NCI-H460 (cell line): Measurements from ENCODE around the gene MDM2. TPM values are rescaled to one million over a fixed set of nuclear protein-coding genes. Genes with fewer than 3 reads are reported as not detected.
"Not testable (repeated sequence)": the region's sequence is repeated elsewhere in the genome, so short reads cannot be mapped to it uniquely, and the experiment has no call there.

Experiments used
- DNase-seq: peaks from one replicate; pipeline ENCODE4 v3.0.0-alpha.2; 2016; ENCODE audit warnings: low read depth; ENCODE audit errors: extremely low read depth
- total RNA-seq: library from RNA; depleted of rRNA; stranded (reverse); fragments of >200 nt; shearing (Covaris generic); gene quantifications from 2 replicates; pipeline ENCODE4 v1.2.3, GENCODE V29; 2014

The MDM2 gene
- total RNA-seq, 1 experiment from 2014 or later: 190 TPM

DNA sequence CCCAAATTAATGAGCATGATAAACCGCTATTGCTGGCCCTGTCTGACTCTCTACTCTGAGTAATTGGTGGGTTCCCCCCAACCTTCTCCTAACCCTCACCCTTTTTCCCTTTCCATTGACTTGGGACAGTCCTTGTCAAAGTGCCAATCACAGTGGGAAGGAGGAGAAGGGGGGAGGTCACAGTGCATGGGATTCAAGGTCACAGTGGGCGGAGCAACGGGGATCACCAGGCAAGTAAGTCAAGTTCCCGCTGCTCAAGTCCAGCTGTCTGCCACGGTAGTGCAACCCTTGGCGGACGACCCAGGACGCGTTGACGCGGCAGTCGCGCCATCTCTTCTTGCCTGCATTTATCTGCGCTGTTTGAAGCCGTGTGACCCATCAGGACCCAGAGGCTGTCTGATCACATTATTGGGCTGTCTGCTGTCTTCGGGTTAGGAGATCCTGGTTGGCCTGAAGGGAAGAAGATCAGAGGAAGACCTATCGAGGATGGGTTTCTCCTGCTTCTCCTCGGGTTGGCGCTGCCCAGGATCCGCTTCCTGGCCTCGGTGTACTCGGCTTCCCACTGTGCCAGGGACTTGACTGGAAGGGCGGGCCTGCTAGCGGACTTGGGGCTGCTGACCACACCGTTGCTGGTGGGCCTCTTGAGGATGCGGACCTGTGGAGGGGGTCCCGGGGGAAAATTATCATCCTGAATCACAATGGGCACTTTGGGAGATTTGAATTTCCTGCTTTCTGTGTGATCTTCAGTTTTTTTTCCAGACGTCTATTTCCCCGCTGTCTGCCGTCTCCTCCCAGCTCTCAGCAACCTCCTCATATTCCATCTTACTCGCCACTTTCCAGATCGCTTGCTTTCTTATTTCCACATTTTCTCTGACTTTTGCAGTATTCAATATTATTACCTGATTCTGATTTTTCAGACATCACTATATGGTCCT lies 3.1 kb upstream of the MDM2 start:
- DNase-seq: no peak

DNA sequence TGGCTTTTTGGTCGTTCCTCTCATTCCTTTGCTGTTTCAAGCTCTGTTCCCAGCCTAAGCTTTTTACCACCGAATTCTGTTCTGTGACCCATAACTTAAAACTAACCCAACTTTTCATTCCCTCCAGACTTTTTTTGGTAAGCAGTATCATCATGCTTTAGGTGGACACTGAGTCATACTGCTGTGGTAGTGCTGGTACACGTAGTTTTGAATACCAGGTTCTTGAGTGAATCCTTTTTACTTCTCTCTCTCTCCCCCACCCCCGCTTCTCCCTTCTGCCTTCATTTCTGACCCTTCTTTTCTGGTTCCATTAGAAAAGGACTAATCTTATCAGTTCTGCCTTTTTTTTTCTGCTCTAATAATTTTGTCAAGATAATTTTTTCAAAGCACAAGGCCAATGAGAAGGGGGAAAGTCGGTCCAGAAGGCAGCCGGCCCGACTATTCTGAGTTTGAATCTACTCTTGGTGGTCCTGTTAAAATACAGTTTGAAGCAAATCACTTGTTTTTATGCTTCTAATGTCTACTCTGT lies 2.3 kb upstream of the MDM2 start:
- DNase-seq: no peak

DNA sequence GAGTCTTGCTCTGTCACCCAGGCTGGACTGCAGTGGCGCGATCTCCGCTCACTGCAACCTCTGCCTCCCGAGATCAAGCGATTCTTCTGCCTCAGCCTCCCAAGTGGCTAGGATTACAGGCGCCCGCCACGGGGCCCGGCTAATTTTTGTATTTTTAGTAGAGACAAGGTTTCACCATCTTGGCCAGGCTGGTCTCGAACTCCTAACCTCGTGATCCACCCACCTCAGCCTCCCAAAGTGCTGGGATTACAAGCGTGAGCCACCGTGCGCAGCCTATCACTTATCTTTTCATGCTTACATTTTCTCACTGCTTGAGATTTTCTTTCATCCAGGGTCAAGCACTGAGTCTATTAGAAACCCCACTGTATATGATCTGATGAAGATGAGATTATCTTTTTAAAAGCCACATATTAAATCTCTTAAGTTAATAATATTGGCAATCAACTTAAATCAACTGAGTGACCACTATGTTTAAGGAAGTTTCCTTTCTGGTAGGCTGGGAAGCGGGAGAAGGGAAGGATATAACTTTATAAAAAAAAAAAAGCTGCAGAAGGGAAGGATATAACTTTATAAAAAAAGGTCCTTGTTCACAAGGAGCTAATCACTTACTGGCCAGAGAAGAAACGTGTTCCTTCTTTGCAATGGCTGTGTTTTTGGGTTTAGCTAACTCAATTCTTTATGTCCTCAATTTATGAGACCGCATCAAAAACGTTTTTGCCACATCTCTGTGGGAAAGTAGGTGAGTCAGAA lies 1.3 kb upstream of the MDM2 start:
- no peak for DNase-seq

DNA sequence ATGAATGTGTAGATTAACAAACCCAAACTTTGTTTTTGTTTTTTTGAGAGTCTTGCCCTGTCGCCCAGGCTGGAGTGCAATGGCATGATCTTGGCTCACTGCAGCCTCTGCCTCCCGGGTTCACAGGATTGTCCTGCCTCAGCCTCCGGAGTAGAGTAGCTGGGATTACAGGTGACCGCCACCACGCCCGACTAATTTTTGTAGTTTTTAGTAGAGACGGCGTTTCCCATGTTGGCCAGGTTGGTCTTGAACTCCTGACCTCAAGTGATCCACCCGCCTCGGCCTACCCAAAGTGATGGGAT lies 752 bp upstream of the MDM2 start:
- not testable (repeated sequence) for DNase-seq

DNA sequence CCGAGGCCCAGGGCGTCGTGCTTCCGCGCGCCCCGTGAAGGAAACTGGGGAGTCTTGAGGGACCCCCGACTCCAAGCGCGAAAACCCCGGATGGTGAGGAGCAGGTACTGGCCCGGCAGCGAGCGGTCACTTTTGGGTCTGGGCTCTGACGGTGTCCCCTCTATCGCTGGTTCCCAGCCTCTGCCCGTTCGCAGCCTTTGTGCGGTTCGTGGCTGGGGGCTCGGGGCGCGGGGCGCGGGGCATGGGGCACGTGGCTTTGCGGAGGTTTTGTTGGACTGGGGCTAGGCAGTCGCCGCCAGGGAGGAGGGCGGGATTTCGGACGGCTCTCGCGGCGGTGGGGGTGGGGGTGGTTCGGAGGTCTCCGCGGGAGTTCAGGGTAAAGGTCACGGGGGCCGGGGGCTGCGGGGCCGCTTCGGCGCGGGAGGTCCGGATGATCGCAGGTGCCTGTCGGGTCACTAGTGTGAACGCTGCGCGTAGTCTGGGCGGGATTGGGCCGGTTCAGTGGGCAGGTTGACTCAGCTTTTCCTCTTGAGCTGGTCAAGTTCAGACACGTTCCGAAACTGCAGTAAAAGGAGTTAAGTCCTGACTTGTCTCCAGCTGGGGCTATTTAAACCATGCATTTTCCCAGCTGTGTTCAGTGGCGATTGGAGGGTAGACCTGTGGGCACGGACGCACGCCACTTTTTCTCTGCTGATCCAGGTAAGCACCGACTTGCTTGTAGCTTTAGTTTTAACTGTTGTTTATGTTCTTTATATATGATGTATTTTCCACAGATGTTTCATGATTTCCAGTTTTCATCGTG lies 612 bp downstream of the MDM2 start:
- peak; percentile 81 for DNase-seq

DNA sequence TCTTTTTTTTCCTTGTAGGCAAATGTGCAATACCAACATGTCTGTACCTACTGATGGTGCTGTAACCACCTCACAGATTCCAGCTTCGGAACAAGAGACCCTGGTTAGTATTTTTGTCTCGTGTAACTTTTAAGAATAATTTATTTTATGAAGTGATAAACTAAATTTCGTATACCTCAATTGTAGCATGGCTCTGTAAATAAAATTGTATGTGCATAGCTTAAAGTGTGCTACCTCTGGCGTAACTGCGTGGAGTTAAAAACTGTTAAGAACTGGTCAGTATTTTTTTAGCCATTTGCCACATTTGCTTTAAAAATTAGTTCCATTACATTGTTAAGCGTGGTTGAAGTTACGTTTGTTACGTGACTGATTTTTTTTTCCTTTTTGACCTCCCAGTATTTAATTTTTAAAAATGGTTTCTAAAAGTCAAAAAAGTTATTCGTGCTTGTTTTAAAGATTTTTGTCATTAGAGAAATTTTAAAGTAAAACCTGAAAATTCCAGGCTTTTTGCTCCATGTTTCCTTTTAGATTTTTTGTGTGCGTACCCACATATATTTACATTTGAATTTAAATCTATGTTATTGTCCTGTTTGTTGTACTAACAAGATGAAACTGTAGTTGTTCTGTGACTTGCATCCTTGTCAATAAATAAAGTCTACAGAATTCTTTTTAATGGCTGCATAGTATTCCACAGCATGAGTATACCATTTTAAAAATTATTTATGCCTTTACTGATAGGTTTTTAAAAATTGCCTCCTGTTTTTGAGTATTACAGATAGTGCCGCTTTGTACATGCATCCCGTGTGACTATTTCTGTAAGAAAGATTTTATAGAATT lies 1.4 kb downstream of the MDM2 start:
- no peak for DNase-seq

DNA sequence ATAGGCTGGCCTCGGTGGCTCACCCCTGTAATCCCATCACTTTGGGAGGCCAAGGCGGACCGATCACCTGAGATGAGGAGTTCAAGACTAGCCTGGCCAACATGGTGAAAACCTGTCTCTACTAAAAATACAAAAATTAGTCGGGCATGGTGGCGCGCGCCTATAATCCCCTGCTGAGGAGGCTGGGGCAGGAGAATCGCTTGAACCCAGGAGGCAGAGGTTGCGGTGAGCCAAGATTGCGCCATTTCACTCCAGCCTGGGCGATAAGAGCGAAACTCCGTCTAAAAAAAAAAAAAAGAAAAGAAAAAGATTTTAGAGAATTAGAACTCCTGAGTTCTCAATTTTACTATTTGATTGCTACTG lies 2.0 kb downstream of the MDM2 start:
- DNase-seq: not testable (repeated sequence)

DNA sequence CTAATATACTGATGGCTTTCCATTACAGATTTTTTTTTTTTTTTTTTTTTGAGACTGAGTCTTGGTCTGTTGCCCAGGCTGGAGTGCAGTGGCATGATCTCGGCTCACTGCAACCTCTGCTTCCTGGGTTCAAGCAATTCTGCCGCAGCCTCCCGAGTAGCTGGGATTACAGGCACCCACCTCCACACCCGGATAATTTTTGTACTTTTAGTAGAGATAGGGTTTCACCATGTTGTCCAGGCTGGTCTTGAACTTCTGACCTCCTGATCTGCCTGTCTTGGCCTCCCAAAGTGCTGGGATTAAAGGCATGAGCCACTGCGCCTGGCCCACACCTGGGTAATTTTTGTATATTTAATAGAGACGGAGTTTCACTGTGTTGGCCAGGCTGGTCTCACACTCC lies 3.6 kb downstream of the MDM2 start:
- not testable (repeated sequence) for DNase-seq

DNA sequence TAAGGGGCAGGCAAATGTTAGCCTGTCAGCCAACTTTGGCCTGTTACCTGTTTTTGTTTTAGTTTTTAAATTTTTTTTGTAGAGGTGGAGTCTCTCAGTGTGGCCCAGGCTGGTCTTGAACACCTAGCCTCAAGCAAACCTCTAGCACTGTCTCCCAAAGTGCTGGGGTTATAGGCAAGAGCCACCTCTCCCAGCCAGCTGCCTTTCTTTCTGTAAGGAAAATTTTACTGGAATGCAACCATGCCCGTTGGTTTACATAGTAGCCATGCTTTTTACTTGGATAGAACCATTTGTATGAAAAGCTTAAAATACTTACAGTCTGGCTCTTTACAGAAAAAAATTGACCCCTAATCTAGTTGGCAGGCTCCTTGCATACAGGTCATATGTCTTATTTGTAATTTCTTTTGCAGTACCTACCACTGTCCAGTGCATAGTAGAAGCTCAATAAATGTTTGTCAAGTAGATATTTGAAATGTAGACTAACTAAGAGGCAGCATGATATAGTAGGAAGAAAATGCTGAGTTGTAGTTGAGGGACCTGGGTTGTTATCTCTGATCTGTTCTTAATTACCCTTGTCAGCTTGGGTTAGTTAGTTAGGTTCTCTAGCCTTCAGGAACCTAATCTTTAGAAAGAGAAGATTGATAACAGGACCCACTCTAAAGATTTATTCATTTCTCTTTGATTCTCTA lies 4.7 kb downstream of the MDM2 start:
- no peak for DNase-seq

DNA sequence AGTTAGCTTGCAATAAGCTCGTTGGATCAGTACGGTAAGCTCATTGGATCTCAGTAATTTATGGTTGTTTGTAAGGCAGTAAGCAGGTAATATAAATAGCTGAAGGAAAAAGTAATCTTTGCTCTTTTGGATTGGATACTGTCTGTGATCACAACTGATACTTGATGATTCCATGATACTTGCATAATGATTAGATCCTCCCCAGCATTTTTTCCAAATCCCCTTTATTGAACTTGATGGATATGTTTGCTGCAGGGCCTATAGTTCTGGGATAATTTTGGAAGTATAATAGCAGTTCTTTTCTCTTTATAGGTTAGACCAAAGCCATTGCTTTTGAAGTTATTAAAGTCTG lies 5.2 kb downstream of the MDM2 start:
- no peak for DNase-seq

DNA sequence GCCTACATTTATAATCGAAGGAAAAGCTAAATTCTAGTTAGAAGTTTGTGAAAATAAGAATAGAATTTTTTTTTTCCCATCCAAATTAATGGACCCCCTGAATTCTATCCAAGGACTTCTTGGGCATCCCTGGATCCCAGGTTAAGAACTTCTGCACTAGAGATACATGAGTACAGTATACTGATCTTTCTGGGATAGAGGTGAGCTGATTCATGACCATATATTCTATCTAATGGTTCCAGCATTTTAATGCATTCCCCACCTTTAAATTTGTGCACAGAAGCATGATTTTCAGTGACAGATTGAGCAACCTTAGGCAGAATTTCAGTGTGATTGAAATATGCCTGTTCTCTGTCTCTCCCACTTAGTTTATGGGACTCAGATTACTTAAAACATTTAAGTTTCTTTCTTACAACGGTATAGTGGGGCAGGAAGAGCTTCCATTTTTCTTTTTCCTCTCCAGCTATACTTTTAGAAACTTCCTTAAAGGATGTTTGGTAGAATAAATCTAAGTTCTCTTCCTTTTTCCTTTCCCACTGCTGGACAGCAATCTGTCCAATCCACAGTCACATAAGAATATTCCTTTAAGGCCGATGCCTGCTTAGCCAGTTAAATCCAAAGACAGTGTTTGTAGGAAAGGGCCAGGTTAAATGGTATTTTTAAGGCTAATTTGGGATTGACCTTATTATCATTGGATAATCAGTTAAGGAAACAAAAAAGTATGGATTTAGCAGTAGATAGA lies 6.7 kb downstream of the MDM2 start:
- no peak for DNase-seq

DNA sequence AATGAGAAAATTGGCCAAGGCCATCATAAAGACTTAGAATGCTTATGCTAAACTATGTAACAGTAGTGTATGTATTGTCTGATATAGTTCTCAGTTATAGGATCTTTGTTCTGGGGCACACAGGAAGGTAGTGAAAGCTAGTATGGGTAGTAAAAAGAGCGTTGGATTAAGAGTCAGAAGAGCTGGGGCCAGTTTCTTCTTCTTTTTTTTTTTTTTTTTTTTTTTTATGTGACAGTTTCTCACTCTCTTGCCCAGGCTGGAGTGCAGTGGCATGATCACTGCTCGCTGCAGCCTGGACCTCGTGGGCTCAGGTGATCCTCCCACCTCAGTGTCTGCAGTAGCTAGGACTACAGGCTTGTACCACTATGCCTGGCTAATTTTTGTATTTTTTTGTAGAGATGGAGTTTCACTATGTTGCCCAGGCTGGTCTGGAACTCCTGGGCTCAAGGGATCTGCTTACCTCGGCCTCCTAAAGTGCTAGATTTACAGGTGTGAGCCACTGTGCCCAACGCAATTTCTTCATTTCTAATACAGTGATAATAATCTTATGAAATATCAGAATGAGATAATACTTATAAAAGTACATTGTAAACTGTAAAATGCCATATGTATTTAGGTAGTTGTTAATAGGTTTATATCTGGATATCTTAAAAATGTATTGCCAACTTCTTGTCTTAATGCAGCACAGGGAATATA lies 7.4 kb downstream of the MDM2 start:
- DNase-seq: no peak

DNA sequence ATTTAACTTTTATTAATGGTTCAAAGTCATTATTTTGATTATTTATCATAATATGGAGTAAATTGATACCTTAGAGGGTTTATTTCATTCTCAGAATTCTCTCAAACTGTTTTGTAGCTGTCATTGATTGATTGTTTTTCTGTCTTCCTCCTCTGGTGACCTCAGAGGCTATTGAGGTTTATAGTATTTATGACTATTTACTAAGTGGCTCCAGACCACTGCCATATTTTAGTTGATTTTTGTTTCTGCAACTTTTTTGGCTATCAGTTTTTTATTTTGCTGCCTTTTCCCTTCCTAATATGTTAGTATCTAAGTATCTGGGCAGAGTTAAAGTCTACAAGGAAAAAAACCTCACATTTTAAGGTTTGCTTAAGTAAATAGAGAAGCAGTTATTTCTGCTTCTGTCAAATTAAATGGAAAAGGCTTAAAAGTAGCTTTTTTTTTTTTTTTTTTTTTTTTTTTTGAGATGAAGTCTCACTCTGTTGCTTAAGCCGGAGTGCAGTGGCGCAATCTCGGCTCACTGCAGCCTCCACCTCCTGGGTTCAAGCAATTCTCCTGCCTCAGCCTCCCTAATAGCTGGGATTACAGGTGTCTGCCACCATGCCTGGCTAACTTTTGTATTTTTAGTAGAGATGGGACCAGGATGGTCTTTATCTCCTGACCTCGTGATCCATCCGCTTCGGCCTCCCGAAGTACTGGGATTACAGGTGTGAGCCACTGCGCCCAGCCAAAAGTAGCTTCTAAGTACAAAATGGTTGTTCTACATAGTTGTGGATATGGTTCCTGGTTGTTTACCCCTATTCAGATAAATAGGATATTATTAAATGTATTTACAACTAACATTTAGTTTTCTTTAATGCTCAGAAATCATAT lies 8.2 kb downstream of the MDM2 start:
- no peak for DNase-seq

GRCh38 chr12:68819481-68819880 lies 11.5 kb downstream of the MDM2 start:
- DNase-seq: not testable (repeated sequence)

- DNase-seq: no peak
These were observed 13.6 kb downstream of the MDM2 start for GRCh38 chr12:68821357-68822188.

DNA sequence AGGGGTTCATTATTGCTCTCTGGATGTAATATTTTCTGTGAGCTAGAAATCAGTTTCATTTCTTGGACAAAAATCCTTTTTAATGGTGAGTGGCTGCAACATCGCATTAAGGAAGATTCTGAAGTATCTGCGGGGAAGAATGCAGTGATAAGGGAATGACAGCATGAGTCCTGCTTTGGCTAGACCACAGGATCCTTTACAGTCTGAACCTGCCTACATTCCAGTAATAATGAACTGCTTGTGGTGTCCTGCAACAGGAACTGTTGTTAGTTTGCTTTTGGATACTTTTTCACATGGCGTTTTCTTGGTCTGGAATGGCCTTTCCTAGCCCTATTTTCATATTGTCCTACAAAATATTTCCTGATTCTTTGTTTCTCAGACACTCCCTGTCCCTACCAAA lies 15.7 kb downstream of the MDM2 start:
- DNase-seq: no peak

GRCh38 chr12:68824131-68824530 lies 16.2 kb downstream of the MDM2 start:
- DNase-seq: no peak
